Uterus (tissue), 2 donors: Measurements from ENCODE around the gene CHST11.

Experiments
- CTCF ChIP-seq, 4 experiments: fragments of 200-600 bp in 2 of 4; fragments of 450-650 bp in 2 of 4; sonication (generic) in 2 of 4; IDR thresholded peaks; one replicate each; pipeline ENCODE4 v1.5.1; 2016 to 2019; ENCODE audit warnings: antibody characterized with exemption in 4 of 4, mild to moderate bottlenecking in 2 of 4, moderate library complexity in 1 of 4
- POLR2A ChIP-seq, 2 donors: fragments of 450-650 bp; IDR thresholded peaks; one replicate each; pipeline ENCODE4 v1.6.1; 2016; ENCODE audit warnings: antibody characterized with exemption in 2 of 2, mild to moderate bottlenecking in 1 of 2, moderate library complexity in 1 of 2

DNA sequence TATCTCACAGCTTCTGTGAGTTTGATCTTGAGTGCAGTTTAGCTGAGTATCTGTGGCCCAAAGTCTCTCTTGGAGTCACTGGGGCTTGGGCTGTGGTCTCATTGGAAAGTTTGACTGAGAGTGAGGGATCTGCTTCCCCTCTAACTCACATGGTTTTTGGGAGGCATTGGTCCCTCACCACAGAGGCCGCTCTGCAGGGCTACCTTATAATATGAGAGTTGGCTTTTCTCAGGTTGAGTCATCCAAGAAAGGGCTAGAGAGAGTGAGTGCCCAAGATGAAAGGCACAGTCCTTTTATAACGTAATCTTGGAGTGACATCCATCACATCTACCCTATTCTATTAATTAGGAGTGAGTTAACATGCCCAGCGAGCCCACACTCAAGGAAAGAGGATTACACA, 325.5 kb downstream of the CHST11 start:
- no peak for TF ChIP-seq CTCF (IDR thresholded peaks at IDR 0.05)
- no peak for TF ChIP-seq POLR2A (IDR thresholded peaks at IDR 0.05)
